Stimulated activated CD8-positive, alpha-beta memory T cell treated with anti-CD3 and anti-CD28 coated beads, Interleukin-12 subunit alpha, Interleukin-12 subunit beta, amount 100 ng/mL, for 24 hours (primary cell): ENCODE measurements around the gene YWHAH.

Source experiments
- DNase-seq: peaks from one replicate; pipeline ENCODE4 v3.0.0-alpha.2; 2020; ENCODE audit errors: extremely low read depth

The YWHAH gene

DNA sequence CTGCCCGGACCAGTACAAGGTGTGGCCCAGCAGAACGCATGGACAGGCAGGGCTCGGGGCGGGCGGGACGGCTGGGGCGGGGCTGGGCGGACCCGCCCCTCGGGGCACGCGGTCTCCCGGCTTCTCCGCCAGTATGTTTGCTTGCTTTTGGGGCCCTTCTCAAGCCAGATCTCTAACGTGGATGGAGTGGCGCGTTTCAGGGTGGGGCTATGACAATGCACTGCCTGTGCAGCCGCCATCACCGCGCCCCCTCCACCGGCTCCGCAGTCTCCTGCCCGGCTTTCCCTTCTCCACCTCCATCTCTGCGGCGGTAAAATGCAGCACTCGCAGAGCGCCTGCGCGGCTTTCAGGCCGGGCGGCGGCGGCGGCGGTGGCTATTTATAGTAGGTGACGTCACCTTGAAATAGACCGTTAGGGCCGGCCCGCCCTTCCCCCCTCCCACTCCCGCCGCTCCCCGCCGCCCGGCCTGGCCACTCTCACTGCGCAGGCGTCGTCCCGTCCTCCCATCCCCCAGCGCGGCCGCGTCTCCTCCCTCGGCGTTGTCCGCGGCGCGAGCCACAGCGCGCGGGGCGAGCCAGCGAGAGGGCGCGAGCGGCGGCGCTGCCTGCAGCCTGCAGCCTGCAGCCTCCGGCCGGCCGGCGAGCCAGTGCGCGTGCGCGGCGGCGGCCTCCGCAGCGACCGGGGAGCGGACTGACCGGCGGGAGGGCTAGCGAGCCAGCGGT, at the start of gene YWHAH:
Gene YWHAH, plus strand, starts transcription at position 558 of the 722 bp plus-strand sequence. CDS start 199 bp downstream, outside the sequence.
- peak; percentile 76 for DNase-seq

DNA sequence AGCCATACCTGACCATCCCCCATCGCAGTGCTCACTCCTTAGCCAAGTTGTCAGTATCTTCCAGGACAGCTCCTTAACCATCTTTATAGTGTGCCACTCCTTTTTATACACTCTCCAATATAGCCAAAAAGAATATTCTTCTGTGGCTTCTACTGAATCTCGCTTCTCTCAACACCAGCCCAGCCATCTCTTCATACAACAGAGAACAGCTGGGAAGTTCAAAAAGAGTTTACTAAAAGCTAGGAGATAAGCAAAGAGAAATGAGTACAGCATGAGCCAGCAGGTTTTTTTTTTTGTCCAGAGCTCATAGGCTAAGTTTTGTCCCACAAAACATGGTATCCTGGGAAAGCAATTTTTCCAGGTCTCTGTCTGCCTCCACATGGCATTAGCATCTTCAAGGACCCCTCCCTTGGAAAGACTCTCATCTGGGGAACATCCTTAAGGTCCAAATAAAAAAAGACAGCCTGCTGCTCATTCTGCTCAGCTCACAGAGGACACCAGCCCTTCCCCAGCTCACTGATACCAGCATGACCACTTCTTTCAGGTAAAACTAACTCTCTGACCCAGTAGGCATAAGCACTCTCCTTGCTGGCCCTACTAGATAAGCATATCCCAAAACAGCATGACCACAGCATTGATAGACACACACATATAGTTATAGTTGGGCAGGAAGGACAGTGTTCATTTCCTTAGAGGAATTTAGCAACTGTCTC, 48.8 kb upstream of the YWHAH start:
- DNase-seq: no peak

DNA sequence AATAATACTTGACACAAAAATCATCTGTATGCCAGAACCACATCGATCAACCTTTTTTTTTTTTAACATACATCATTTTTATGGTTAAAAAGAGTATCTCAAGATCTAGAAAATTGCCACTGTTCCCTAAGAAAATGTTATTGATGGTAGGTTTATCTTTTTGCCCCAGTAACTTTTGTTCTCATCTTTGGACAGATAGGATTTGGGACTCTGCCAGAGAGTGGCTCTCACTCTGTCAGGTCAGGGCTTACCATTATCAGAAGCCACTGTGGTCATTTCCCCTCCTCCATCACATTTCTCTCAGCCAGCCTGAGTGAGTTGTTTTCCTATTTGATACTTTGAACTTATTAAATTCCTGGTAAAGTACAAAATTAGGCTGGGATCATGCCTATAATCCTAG, 47.9 kb upstream of the YWHAH start:
- DNase-seq: no peak

DNA sequence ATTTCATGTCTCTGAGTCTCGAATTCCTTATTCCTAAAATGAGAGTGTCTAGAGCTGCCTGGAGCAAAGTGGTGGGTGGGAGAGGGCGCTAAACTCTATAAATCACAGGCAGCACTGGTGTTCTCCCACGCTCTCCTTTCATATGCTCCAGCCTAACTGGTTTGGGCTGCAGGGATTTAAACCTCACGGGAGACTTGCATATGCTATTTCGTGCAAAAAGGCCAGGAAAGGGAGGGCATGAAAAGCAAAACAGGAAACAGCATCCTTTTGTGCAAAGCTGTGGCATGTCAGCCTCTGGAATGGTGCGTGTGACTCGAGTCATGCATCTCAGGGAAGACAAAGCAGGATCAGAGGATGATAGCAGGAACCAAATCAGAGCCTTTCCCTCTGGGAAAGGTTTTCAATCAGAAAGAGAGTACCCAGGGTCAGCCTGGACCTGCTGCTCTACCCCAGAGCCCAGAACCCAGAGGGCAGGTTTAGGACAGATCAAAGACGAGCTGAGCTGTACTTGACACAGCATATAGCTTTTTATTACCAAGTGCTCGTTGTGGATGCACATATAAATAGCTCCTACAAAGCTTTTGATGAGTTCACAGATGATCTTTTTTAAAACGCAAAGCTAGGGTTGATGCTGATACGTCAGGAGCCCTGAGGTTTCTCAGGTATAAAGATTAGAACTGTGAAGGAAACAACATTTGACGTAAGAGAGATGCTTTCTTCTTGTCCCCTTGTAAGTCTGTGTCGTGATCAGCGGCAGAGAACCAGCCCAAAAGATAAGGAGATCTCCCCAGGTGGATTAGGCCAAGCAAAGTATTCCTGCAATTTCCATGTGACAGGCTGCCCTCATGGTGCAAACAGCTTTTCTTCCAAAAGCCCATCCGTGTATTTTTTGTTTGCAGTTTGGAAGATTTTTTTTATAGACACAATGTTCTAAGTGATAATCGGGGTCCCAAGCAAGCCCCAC, 46.2 kb upstream of the YWHAH start:
- no peak for DNase-seq

DNA sequence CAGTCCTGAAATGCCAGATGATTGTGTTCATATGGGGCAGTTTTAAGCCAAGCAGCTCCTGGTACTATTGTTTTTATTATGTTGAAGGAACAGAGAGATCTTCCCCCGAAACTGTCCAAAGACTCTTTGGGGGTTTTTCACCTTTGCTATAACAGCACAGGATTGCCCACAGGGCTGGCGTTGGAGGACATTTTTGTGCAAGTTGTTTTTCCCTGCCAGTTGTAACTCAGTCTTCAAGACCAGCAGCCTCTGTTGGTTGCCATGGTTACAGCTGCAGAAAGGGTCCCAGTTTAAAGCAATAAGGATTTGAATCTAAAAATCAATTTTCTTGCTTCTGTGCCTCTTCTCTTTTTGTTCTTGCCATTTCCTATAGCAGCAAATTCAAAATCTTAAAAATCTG, 45.4 kb upstream of the YWHAH start:
- DNase-seq: no peak

DNA sequence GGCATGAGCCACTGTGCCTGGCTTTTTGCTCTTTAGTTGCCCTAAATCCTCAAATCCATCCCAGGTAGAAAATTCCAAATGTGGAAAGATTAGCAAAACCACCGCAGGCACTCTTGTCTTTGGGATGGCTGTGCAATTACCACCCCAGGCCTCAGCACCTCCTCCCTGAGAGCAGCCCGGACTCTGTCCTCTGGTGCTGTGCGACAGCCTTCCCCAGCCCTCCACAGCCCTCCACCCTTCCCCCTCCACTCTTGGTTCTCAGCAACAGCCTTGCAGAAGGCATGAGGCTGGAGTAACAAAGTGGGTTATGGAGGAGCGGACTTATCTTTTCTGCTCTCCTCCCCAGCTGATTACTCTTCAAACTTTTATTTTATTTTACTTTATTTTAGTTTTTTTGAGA, 44.7 kb upstream of the YWHAH start:
- no peak for DNase-seq

DNA sequence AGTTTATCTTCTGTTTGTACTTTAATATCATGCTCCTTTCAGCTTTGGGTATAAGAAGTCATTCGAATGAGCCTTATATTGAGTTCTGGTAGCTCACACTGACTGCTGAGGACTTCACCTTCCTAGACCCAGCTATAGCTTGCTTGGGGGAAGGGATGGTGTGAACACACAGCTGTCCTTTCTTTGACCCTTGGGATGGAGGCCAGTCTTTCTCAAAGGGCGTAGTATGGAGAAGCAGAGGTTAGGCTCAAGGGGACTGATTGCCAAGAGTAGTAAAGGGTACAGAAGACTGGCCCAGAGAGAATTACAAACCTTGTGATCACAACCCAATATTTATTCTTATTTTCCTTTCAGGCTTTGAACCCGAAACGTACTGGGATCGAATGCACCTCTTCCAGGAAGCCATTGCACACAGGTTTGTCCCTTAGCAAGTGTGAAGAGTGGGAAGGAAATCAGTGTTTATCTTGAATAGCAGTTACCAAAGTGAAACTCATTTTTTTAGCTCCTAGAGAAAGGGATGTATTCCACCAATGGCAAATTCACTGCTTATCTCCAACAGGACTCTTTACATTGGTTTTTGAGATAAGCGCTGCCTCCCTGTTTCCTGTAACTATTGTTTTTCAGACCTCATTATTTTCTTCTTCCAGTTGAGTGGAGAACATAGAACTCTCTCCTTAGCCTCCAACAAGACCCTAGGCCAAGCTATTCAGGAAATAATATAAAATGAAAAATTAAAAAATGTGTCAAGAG, 42.8 kb upstream of the YWHAH start:
- no peak for DNase-seq

DNA sequence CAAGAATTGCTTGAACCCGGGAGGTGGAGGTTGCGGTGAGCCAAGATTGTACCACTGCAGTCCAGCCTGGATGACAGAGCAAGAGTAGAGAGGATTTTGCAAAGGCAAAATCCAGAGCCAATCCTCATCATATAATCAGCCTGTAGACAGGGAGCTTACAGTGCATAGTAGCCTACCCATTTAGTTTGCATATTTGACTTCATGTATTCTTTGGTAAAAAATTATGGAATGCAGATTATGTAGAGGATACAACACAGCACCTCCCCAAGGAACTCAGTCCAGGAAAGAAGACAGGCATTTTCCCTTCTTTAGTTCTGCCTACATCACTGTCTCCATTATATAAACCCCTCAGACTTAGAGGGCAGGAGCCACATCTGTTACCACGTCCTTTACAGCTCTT, 39.7 kb upstream of the YWHAH start:
- DNase-seq: no peak

DNA sequence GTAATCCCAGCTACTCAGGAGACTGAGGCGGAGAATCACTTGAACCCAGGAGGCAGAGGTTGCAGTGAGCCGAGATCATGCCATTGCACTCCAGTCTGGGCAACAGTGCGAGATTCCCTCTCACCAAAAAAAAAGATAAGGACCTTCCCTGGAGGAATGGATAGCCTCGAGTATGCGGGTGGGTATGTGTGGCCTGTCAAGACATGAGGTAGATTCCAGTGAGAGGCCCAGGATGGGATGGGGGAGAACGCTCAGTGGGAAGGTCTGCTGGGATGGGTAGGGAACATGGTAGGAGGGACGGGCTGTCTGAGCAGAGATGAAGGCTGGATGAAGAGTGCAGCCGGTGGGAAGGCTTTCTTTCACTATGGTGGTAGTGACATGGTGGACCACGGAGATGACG, 39.0 kb upstream of the YWHAH start:
- no peak for DNase-seq

DNA sequence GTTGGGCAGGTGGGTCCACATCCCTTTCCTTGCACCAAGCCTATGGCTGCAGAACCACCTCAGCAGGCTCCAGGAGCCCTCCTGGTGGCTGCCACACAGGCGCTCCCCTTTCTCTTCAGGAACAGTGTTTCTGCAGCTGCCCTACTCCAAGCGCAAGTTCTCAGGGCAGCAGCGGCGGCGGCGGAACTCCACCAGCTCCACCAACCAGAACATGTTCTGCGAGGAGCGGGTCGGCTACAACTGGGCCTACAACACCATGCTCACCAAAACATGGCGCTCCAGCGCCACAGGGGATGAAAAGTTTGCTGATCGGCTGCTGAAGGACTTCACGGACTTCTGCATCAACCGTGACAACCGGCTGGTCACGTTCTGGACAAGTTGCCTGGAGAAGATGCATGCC, 38.2 kb upstream of the YWHAH start:
- DNase-seq: no peak

DNA sequence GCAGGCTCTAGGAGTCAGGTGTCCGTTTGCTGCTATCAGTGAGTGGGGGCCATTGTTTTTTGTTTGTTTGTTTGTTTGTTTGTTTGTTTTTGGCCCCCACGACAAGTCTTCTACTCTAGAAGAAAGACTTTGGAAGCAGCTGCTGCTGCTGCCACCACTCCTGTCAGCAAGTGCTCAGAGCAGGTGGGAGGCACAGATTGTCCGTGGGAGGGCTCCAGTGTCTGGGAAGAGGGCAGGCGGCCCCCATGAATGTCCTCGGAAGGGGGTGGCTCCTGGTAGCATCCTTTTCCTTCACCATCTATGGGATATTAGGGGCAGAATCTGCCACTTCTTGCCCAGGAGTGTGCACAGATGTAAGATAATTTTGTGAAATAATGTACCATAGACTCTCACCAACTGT, 37.8 kb upstream of the YWHAH start:
- DNase-seq: no peak

DNA sequence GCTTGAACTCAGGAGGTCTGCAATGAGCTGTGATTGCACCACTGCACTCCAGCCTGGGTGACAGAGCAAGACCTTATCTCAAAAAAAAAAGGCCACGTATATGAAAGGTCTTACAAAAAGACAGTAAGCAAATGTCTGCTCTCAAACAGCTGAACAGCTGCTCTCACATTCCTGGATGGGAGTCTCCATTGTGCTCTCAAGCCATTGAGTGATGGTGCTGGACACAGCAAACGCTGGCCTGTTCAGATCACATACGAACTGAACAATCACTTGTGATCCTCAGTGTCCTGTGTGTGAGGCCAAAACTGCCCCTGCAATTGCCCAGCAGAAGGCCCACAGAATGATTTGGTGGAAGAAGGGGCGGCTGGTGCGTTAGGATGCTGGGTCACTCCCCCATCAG, 34.4 kb upstream of the YWHAH start:
- DNase-seq: no peak

DNA sequence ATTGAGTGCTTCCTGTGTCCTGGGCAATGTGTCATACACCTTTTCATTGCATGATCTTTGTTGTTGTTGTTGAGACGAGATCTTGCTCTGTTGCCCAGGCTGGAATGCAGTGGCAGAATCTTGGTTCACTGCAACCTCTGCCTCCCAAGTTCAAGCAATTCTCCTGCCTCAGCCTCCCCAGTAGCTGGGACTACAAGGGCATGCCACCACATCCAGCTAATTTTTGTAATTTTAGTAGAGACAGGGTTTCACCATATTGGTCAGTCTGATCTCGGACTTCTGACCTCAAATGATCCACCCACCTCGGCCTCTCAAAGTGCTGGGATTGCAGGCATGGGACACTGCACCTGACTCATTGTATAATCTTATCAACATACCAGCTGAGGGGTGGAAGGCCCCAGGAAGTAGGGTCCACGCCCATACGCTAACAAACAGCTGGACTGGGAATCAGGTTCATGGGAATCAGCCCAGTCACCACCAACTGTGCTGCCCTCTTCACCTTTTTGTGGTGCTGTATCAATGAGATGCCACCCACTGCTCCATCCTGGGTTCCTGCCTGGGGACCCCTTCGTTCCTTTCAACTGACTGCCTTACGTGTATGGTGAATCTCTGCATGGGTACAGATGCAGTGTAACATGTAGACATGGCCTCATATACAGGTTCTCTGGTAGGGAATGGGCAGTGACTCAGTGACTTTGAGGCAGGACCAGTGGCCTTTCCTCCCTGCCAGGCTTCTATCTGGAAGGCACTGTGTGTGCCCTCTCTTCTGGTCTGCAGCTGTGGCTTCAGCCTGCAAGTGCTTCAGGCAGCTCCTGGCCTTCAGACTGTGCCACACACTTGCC, 32.5 kb upstream of the YWHAH start:
- DNase-seq: no peak

DNA sequence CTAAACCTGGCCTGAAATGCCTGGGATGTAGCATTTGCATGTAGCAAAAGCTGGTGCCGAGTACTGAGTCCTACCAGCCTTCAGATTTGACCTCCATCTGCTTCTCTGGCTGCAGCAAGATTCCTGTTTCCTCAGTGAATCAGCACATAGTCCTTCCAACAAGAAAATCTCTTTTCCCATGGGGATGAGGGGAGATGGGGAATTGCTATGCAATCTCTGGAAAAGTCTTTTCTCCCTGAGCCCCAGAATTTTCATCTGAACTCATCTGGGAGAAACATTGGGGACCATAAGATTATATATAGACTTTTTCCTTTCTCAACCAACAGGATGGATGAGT, 32.0 kb upstream of the YWHAH start:
- DNase-seq: no peak

DNA sequence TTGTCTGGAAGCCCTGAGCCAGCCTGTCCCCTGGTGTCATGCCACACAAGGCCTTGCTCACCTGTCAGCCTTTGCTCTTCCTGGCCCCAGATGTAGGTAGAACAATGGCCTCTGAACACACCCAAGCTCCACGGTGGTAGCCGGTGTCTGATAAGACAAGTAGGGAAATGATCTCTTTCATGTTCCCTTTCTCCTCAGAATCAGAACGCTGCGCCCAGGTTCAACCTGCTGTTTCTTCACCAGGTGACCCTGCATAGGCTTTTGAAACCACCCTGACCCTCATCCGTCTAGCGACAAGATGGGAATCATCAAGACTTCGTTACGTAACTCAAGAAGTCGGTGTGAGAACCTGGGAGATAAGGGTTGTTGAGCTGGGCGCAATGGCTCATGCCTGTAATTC, 28.7 kb upstream of the YWHAH start:
- no peak for DNase-seq

DNA sequence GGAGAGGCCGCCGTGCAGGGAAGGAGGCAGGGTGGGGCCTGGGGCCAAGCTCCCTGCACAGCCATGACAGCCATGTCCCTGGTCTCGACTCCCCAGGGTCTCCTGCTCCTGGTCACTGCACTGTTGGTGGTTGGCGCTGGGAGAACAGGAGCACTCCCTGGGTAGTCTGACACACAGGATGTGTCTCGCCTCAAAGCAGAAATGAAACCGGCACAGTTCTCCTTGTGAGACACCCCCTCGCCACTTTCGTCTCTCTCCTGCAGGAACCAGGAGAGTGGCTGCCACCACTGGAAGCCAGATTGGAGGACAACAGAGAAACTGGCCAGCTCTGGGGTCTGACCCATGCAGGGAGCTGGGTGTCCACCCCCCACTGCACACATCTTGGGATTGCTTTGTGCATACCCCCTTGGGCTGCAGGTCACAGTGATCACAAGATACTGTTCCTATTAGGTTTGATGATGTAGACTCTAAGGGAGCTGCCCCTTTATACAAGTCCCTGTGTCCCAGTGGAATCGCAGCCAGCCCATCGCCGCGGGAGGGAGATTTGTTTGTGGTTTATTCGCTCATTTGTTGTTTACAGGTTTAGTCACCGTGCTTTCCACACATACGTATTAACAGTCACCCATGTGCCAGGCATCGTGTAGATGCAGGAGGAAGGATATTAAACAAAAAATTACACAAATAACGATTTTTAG, 27.0 kb upstream of the YWHAH start:
- DNase-seq: no peak

DNA sequence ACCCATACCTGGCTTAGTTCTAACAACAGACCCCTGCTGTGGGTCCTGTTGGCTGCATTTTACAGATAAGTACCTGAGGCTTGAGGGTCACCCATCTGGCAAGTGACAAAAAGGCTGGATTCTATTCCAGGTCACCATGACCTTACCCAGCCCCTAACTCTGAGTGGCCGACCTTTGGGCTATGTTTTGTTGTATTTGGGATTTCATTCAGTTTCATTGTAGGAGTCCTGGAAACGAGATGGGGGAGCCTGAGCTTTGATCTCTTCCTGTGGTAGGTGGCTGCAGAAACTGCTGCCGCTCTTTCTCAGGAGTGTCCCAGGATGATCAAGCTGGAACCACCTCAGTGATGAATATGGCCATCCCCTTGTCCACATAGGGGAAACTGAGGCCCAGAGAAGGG, 24.6 kb upstream of the YWHAH start:
- no peak for DNase-seq

DNA sequence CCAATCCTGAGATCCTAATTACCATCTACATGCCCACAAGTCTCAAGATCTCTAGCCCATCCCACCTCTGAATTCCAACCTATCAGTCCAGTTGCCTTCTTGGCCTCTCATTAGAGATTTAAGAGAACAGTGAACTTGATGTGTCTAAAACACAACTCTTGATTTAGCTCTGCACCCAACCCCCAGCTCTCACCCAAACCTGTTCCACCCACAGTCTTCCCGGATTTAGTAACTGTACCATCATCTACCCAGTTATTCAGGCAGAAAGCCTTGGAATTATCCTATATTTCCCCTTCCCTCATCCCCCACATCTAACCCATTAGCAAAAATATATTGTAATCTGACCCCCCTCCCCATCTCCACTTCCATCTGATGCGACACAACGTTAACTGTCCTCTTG, 24.0 kb upstream of the YWHAH start:
- no peak for DNase-seq

DNA sequence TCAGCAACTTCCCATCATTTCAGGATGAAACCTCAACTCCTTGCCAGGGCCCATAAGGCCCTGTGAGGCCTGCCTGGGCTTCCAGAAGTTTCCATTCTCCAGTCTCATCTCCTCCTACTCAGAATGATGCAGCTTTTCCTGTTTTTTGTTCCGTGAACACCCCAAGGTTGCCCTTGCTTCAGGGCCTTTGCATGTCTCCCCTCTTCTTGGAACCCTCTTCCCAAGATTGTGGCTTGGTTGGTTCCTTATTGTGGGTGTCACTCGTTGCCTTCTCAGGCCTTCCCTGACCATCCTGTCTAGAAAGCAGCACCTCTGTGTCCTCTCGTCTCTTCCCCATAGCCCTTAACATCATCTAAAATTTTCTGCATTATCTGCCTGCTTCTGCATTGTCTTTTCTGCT, 23.2 kb upstream of the YWHAH start:
- DNase-seq: no peak

DNA sequence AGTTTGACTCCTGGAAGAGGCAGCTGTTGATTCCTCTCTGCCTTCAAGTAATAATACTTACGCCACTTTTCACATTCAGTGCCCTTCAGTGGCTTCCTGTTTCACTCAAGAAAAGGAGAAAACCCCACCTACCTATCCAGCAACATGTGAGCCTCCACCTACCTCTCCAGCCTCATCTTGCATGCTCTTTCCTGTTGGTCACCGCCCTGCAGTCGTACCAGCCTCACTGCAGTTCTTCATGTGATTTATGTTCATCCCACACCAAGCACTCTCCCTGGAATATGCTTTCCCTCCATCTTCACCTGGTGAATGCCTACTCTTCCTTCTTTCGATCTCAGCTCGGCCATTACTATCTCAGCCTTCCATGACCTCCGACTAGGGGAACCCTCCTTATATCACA, 21.8 kb upstream of the YWHAH start:
- no peak for DNase-seq
